Small intestine (tissue), 7 donors: Measurements from ENCODE around the gene PRTG. TPM values are rescaled to one million over a fixed set of nuclear protein-coding genes. Genes with fewer than 3 reads are reported as not detected.

Source experiments
- DNase-seq, 2 donors: peaks; one replicate each; pipeline versions ENCODE4 v3.0.0 to v3.0.0-alpha.2; 2013
- FAIRE-seq: peaks from 2 replicates; lab custom pipeline; 2012; peaks lifted over from hg19 to GRCh38; lab: Jason Lieb, UNC
- H3K27ac ChIP-seq, 3 donors: one replicate each; pipeline ENCODE4 v1.5.1; 2013; ENCODE audit warnings: low read length in 2 of 3, mild to moderate bottlenecking in 2 of 3, control low read depth in 1 of 3, inconsistent platforms in 1 of 3, low read depth in 1 of 3, moderate library complexity in 1 of 3
- H3K27me3 ChIP-seq, 3 donors: one replicate each; pipeline ENCODE4 v1.6.1; 2013; ENCODE audit warnings: low read length in 3 of 3, inconsistent platforms in 1 of 3; ENCODE audit not compliant: control insufficient read depth in 3 of 3, insufficient read depth in 3 of 3
- H3K36me3 ChIP-seq, 3 donors: one replicate each; pipeline ENCODE4 v1.6.1; 2013; ENCODE audit warnings: low read length in 3 of 3, inconsistent platforms in 1 of 3, low read depth in 1 of 3, mild to moderate bottlenecking in 1 of 3, moderate library complexity in 1 of 3; ENCODE audit not compliant: control insufficient read depth in 3 of 3, insufficient read depth in 2 of 3
- H3K4me1 ChIP-seq, 3 donors: one replicate each; pipeline ENCODE4 v1.6.1; 2013; ENCODE audit warnings: low read length in 2 of 3, inconsistent platforms in 1 of 3, low read depth in 1 of 3, mild to moderate bottlenecking in 1 of 3, moderate library complexity in 1 of 3; ENCODE audit not compliant: control insufficient read depth in 3 of 3, insufficient read depth in 2 of 3
- H3K4me3 ChIP-seq, 3 donors: one replicate each; pipeline ENCODE4 v1.5.1; 2013; ENCODE audit warnings: low read length in 3 of 3, control low read depth in 1 of 3, inconsistent platforms in 1 of 3, low read depth in 1 of 3, mild to moderate bottlenecking in 1 of 3, moderate library complexity in 1 of 3
- H3K9me3 ChIP-seq, 2 donors: one replicate each; pipeline ENCODE4 v1.6.1; 2013; ENCODE audit warnings: low read depth in 1 of 2, low read length in 1 of 2; ENCODE audit not compliant: control insufficient read depth in 2 of 2, insufficient read depth in 1 of 2
- WGBS, 3 donors: extraction: QIAGEN DNeasy Blood & Tissue Kit; methylation state at CpG; one replicate each; pipeline ENCODE4 v1.1.7; 2013; 5-methylcytosine and 5-hydroxymethylcytosine counted together
- polyA plus RNA-seq, 4 donors: library from polyadenylated mRNA; stranded (reverse) in 3 of 4; unstranded in 1 of 4; fragments of 200-250 nt in 3 of 4; fragments of 120-200 nt in 1 of 4; gene quantifications; one replicate each; pipeline versions ENCODE4 v1.2.1 to v1.2.3, GENCODE V29; 2013
- donor health status: healthy with polysubstance abuse.
- donor health status: control.
- donor health status: control.
- donor health status: Bipolar disorder and iron deficiency.
- donor health status: healthy.

Gene PRTG
- polyA plus RNA-seq, 4 donors, result 0.19 to 6.4 TPM; not detected in 2

DNA sequence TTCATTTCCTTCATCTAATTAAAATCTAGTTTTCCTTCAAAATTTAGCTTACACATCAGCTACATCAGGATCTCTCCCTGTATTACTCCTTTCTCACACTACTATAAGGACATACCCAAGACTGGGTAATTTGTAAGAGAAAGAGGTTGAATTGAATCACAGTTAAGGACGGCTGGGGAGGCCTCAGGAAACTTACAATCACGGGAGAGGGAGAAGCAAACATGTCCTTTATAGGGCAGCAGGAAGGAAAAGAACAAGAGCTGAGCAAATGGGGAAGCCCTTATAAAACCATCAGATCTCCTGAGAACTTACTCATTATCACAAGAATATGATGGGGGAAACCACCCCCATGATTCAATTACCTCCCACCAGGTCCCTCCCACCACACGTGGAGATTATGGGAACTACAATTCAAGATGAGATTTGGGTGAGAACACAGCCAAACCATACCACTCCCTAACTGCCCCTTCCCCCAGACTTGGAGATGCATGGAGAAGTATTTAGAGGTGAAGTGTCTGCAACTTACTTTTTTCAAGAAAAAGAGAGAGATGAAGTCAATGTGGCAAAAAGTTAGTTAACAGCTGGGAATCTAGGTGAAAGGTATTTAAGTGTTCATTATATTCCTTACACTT, 21.3 kb downstream of the PRTG start:
- Histone ChIP-seq H3K36me3 (no peaks in the 10 kb centered on the region), H3K27ac (no peak overlapping the region), H3K9me3 (no peaks in the 10 kb centered on the region), H3K4me3 (no peak overlapping the region), H3K4me1 (no peaks in the 10 kb centered on the region), H3K27me3 (no peaks in the 10 kb centered on the region)
- DNase-seq (no peak), FAIRE-seq (no peak)
- WGBS, 3 donors, result 22 to 37% (median 35%) methylated on average over 3 of the region's 3 CpGs

GRCh38 chr15:55715355-55716076, 27.4 kb downstream of the PRTG start:
- WGBS, 3 donors, result 31 to 50% (median 48%) methylated on average over 6 of the region's 6 CpGs
- H3K4me1 ChIP-seq, result no peaks in the 10 kb centered on the region
- H3K27ac ChIP-seq, result no peak overlapping the region
- no peaks in the 10 kb centered on the region for H3K9me3 ChIP-seq
- H3K27me3 ChIP-seq, result no peaks in the 10 kb centered on the region
- DNase-seq, result peak in 1 of 2 donors; percentile 21
- no peaks in the 10 kb centered on the region for H3K36me3 ChIP-seq
- no peak overlapping the region for H3K4me3 ChIP-seq
- FAIRE-seq, result no peak

DNA sequence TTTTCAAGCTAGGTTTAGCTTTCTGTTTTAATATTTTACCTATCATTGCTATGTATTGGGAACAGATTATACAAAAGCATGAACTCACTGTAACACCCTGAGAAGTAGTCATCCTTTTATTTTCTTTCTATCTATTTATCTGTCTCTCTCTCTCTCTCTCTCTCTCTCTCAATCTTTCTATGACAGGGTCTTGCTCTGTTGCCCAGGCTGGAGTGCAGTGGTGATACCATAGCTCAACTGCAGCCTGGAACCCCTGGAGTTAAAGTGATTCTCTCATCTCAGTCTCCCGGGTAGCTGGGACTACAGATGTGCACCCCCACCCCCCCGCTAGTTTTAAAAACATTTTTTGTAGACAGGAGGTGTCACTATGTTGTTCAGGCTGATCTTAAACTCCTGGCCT, 28.9 kb downstream of the PRTG start:
- 36 to 55% (median 51%) methylated on average over 2 of the region's 2 CpGs for WGBS, 3 donors
- Histone ChIP-seq H3K4me1 (no peaks in the 10 kb centered on the region), H3K27ac (no peak overlapping the region), H3K4me3 (no peak overlapping the region), H3K36me3 (no peaks in the 10 kb centered on the region), H3K27me3 (no peaks in the 10 kb centered on the region), H3K9me3 (no peaks in the 10 kb centered on the region)
- no peak for FAIRE-seq
- no peak for DNase-seq

DNA sequence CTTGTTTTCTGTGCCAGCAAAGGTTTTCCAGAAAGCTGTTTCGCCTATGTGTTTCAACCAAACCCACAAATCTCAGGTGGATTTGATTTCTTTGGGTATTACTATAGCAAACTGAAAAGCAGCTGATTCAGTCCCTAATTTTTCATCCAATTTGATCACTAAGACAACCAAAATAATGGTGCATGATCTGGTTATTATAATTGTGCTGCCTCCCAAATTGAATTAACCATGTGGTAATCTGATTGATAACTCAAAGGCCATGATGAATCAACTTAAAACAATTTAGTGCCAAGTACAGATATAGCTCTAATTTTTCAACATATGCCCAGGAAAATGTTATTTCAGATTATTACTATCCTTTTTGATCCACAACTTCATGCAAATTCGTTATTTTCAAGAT, 30.6 kb downstream of the PRTG start:
- no peaks in the 10 kb centered on the region for H3K4me1 ChIP-seq
- H3K9me3 ChIP-seq, result no peaks in the 10 kb centered on the region
- H3K36me3 ChIP-seq, result no peaks in the 10 kb centered on the region
- no peaks in the 10 kb centered on the region for H3K27me3 ChIP-seq
- WGBS, 3 donors, result 59 to 87% (median 75%) methylated on average over 2 of the region's 2 CpGs
- H3K4me3 ChIP-seq, result no peak overlapping the region
- DNase-seq, result no peak
- FAIRE-seq, result no peak
- H3K27ac ChIP-seq, result no peak overlapping the region

DNA sequence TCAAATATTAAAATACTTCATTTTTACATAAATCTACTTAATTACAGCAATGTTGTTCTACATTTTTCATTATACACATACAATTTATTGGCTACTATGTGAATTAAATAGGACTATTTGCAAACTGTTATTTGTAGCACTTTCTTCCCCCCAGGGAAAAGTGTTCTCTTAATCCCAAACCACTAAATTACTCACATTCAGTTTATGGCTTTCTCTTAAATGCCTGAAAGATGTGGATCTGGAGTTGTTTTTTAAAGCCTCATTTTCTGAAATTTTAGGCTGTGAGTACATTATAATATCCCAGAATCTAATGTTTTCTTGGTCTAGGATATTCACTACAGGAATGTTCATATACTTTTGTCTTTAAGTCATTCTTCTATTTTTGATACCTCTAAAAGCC, 32.7 kb downstream of the PRTG start:
- Histone ChIP-seq H3K27ac (no peak overlapping the region), H3K9me3 (no peaks in the 10 kb centered on the region), H3K27me3 (no peaks in the 10 kb centered on the region), H3K4me3 (no peak overlapping the region), H3K4me1 (no peaks in the 10 kb centered on the region), H3K36me3 (no peaks in the 10 kb centered on the region)
- no peak for DNase-seq
- no peak for FAIRE-seq

DNA sequence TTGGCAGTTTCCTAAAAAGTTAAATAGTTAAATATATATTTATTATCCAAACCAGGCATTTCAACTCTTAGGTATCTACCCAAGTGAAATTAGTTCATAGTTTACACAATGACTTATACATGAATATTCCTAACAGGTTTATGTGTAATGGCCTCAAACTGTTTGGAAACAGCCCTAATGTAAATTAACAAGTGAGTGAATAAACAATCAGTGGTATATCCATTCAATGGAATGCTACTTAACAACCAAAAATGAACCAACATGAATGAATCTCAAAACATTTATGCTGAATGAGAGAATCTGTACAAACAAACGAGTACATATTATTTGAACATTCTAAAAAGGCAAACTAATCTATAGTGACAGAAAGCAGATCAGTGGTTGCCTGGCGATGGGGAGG, 33.5 kb downstream of the PRTG start:
- H3K27me3 ChIP-seq, result no peaks in the 10 kb centered on the region
- FAIRE-seq (no peak), DNase-seq (no peak)
- H3K4me3 ChIP-seq, result no peak overlapping the region
- H3K36me3 ChIP-seq, result no peaks in the 10 kb centered on the region
- no peaks in the 10 kb centered on the region for H3K4me1 ChIP-seq
- H3K9me3 ChIP-seq, result no peaks in the 10 kb centered on the region
- 42 to 49% (median 46%) methylated on average over 2 of the region's 2 CpGs for WGBS, 3 donors
- H3K27ac ChIP-seq, result no peak overlapping the region

DNA sequence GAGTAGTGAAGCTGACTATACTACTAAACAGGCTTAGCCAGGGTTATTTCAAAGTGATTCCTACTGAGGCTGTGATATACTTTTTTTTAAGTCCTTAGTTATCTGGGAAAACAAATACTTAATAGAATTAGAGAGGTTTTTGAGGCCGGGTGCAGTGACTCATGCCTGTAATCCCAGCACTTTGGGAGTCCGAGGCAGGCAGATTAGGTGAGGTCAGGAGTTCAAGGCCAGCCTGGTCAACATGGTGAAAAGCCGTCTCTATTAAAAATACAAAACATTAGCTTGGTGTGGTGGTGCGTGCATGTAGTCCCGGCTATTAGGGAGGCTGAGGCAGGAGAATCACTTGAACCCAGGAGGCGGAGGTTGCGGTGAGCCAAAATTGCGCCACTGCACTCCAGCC, 34.2 kb downstream of the PRTG start:
- no peak overlapping the region for H3K4me3 ChIP-seq
- DNase-seq, result no peak
- no peak overlapping the region for H3K27ac ChIP-seq
- no peaks in the 10 kb centered on the region for H3K36me3 ChIP-seq
- no peaks in the 10 kb centered on the region for H3K4me1 ChIP-seq
- H3K27me3 ChIP-seq, result no peaks in the 10 kb centered on the region
- FAIRE-seq, result no peak
- WGBS, 3 donors, result 68 to 81% (median 76%) methylated on average over 8 of the region's 8 CpGs
- no peaks in the 10 kb centered on the region for H3K9me3 ChIP-seq

DNA sequence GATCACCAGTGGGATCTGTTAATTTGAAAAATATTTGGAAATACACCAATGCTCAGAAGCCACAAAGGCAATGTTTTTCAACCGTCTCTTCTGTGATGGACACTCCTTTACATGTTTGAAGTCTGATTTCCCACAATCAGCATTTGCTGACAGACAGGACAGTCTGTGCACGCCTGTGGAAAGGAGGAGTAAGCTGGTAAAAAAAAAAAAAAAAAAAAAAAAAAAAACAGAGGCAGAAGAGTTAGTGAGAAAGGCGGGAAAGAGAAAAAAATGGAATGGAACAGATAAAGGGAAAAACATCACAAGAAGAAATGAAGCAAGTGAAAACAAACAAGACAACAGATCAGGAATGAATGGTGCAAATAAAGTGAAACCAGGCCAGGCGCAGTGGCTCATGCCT, 35.0 kb downstream of the PRTG start:
- H3K36me3 ChIP-seq, result no peaks in the 10 kb centered on the region
- no peaks in the 10 kb centered on the region for H3K4me1 ChIP-seq
- no peaks in the 10 kb centered on the region for H3K9me3 ChIP-seq
- DNase-seq, result no peak
- H3K4me3 ChIP-seq, result no peak overlapping the region
- no peak overlapping the region for H3K27ac ChIP-seq
- 77 to 88% (median 78%) methylated on average over 4 of the region's 4 CpGs for WGBS, 3 donors
- no peak for FAIRE-seq
- no peaks in the 10 kb centered on the region for H3K27me3 ChIP-seq

- WGBS, 3 donors, result 70 to 84% (median 78%) methylated on average over 3 of the region's 3 CpGs
Measured at GRCh38 chr15:55707518-55707917, 35.4 kb downstream of the PRTG start.

More at GRCh38 chr15:55707518-55707917, 35.4 kb downstream of the PRTG start:
- FAIRE-seq (no peak), DNase-seq (no peak)
- H3K36me3 ChIP-seq, result no peaks in the 10 kb centered on the region
- no peaks in the 10 kb centered on the region for H3K27me3 ChIP-seq
- no peak overlapping the region for H3K27ac ChIP-seq
- no peak overlapping the region for H3K4me3 ChIP-seq
- H3K4me1 ChIP-seq, result no peaks in the 10 kb centered on the region
- no peaks in the 10 kb centered on the region for H3K9me3 ChIP-seq
